ENCODE measurements around the gene VASH1. TPM values are rescaled to one million over a fixed set of nuclear protein-coding genes. Genes with fewer than 3 reads are reported as not detected.
A peak's percentile ranks its signal among the peaks of the same experiment; 100 is the strongest.

VASH1 gene
- total RNA-seq, 1 donor from 2014 or later = 10.3 TPM

- Mint-ChIP-seq H3K27me3 (ENCODE audit: insufficient read depth, low read depth) (peaks cover 7% of the 10 kb centered on the region), H3K9me3 (no peaks in the 10 kb centered on the region), H3K4me1 (peaks cover 48% of the 10 kb centered on the region), H3K4me3 (no peak overlapping the region), H3K27ac (no peak overlapping the region), H3K36me3 (peaks cover 8% of the 10 kb centered on the region)
- no peaks in the 10 kb centered on the region for H3K79me2 ChIP-seq (ENCODE audit: low read depth)
- H3K9ac ChIP-seq = no peak overlapping the region
- H2AFZ ChIP-seq (replicated peaks) = no peak overlapping the region
- H4K20me1 ChIP-seq (ENCODE audit: low read depth) = peaks cover 15% of the 10 kb centered on the region
- TF ChIP-seq CTCF (IDR thresholded peaks at IDR 0.05) (no peak), EZH2 (IDR thresholded peaks at IDR 0.05) (no peak)
- no peak for DNase-seq (ENCODE audit: low spot score)
- H3K4me1 ChIP-seq = peaks cover 18% of the 10 kb centered on the region
- no peak overlapping the region for H3K27ac ChIP-seq
- no peaks in the 10 kb centered on the region for H3K9me3 ChIP-seq (ENCODE audit: low read depth)
- peaks cover 40% of the 10 kb centered on the region for H3K27me3 ChIP-seq
- H3K36me3 ChIP-seq = no peaks in the 10 kb centered on the region
- no peaks in the 10 kb centered on the region for H3F3A ChIP-seq (ENCODE audit: low read depth)
- H3K4me2 ChIP-seq = no peak overlapping the region
- H3K4me3 ChIP-seq = no peak overlapping the region
Observed at GRCh38 chr14:76765461-76765931, 4.2 kb downstream of the VASH1 start.

GRCh38 chr14:76767681-76768656 lies 6.7 kb downstream of the VASH1 start:
- no peaks in the 10 kb centered on the region for H3K9me3 ChIP-seq (ENCODE audit: low read depth)
- H3K79me2 ChIP-seq (ENCODE audit: low read depth) = no peaks in the 10 kb centered on the region
- H3F3A ChIP-seq (ENCODE audit: low read depth) = no peaks in the 10 kb centered on the region
- no peak for TF ChIP-seq EZH2 (IDR thresholded peaks at IDR 0.05)
- TF ChIP-seq CTCF (IDR thresholded peaks at IDR 0.05) = no peak
- no peak for TF ChIP-seq EZH2phosphoT487 (IDR thresholded peaks at IDR 0.05)
- H4K20me1 ChIP-seq (ENCODE audit: low read depth) = peaks cover 15% of the 10 kb centered on the region
- H3K36me3 Mint-ChIP-seq = peaks cover 8% of the 10 kb centered on the region
- H3K9ac ChIP-seq = no peak overlapping the region
- no peak overlapping the region for H2AFZ ChIP-seq (replicated peaks)
- no peaks in the 10 kb centered on the region for H3K36me3 ChIP-seq
- peaks cover 15% of the 10 kb centered on the region for H3K27me3 ChIP-seq
- H3K27me3 Mint-ChIP-seq (ENCODE audit: insufficient read depth, low read depth) = peaks cover 5% of the 10 kb centered on the region
- H3K4me1 Mint-ChIP-seq = peaks cover 45% of the 10 kb centered on the region
- H3K9me3 Mint-ChIP-seq = no peaks in the 10 kb centered on the region
- no peak overlapping the region for H3K4me3 Mint-ChIP-seq
- DNase-seq (ENCODE audit: low spot score) = peak; percentile 20
- peak overlapping the region; percentile 90 for H3K27ac Mint-ChIP-seq
- no peak overlapping the region for H3K4me3 ChIP-seq
- H3K27ac ChIP-seq = no peak overlapping the region
- peaks cover 17% of the 10 kb centered on the region for H3K4me1 ChIP-seq
- peak overlapping the region; percentile 41 for H3K4me2 ChIP-seq

- H3K9me3 Mint-ChIP-seq = no peaks in the 10 kb centered on the region
- no peak for TF ChIP-seq EZH2phosphoT487 (IDR thresholded peaks at IDR 0.05)
- TF ChIP-seq CTCF (IDR thresholded peaks at IDR 0.05) = no peak
- no peak for TF ChIP-seq EZH2 (IDR thresholded peaks at IDR 0.05)
- H3K4me1 Mint-ChIP-seq = peaks cover 44% of the 10 kb centered on the region
- peaks cover 7% of the 10 kb centered on the region for H3K36me3 Mint-ChIP-seq
- H3K36me3 ChIP-seq = no peaks in the 10 kb centered on the region
- DNase-seq (ENCODE audit: low spot score) = no peak
- H3K9ac ChIP-seq = no peak overlapping the region
- H3K79me2 ChIP-seq (ENCODE audit: low read depth) = no peaks in the 10 kb centered on the region
- H3K4me2 ChIP-seq = peak overlapping the region; percentile 41
- H3K27me3 Mint-ChIP-seq (ENCODE audit: insufficient read depth, low read depth) = peaks cover 2% of the 10 kb centered on the region
- no peak overlapping the region for H3K27ac ChIP-seq
- no peak overlapping the region for H3K4me3 ChIP-seq
- no peak overlapping the region for H2AFZ ChIP-seq (replicated peaks)
- no peak overlapping the region for H3K27ac Mint-ChIP-seq
- peaks cover 6% of the 10 kb centered on the region for H3K27me3 ChIP-seq
- peaks cover 13% of the 10 kb centered on the region for H4K20me1 ChIP-seq (ENCODE audit: low read depth)
- no peak overlapping the region for H3K4me3 Mint-ChIP-seq
- no peaks in the 10 kb centered on the region for H3K9me3 ChIP-seq (ENCODE audit: low read depth)
- peaks cover 17% of the 10 kb centered on the region for H3K4me1 ChIP-seq
- no peaks in the 10 kb centered on the region for H3F3A ChIP-seq (ENCODE audit: low read depth)
Observed at GRCh38 chr14:76768671-76769500, 7.6 kb downstream of the VASH1 start.
